Neural cell (in vitro differentiated cells): ENCODE measurements around the gene OR5B12. TPM values are rescaled to one million over a fixed set of nuclear protein-coding genes. Genes with fewer than 3 reads are reported as not detected.

Experiments used
- H2AFZ ChIP-seq: fragments of 200-600, 300-800 bp; sonication (generic), shearing (Covaris generic); 2 replicates; pipeline ENCODE4 v1.6.0; 2014; ENCODE audit warnings: low read depth, mild to moderate bottlenecking, antibody characterized with exemption, low read length, moderate library complexity
- H3F3A ChIP-seq: fragments of 200-600 bp; shearing (Covaris generic); 2 replicates; pipeline ENCODE4 v1.6.1; 2016; ENCODE audit warnings: mild to moderate bottlenecking, moderate library complexity, mixed read lengths, antibody characterized with exemption, low read length; ENCODE audit not compliant: insufficient read depth, poor library complexity, severe bottlenecking
- H3K27ac ChIP-seq: fragments of 200-600, 300-800 bp; sonication (generic), shearing (Covaris generic); 2 replicates; pipeline ENCODE4 v1.5.1; 2014; ENCODE audit warnings: mild to moderate bottlenecking, low read length, moderate library complexity
- H3K27me3 ChIP-seq: fragments of 300-800, 200-600 bp; sonication (generic), shearing (Covaris generic); 2 replicates; pipeline ENCODE4 v1.6.0; 2014; ENCODE audit warnings: mild to moderate bottlenecking, low read depth, low read length, moderate library complexity; ENCODE audit not compliant: insufficient read depth
- H3K36me3 ChIP-seq: fragments of 300-800, 200-600 bp; sonication (generic), shearing (Covaris generic); 2 replicates; pipeline ENCODE4 v1.5.1; 2014; ENCODE audit warnings: mild to moderate bottlenecking, antibody characterized with exemption, low read length, moderate library complexity; ENCODE audit not compliant: insufficient read depth
- H3K4me2 ChIP-seq: fragments of 300-800, 200-600 bp; sonication (generic), shearing (Covaris generic); 2 replicates; pipeline ENCODE4 v1.6.0; 2014; ENCODE audit warnings: mild to moderate bottlenecking, low read length
- H3K4me3 ChIP-seq: fragments of 300-800, 200-600 bp; sonication (generic), shearing (Covaris generic); 2 replicates; pipeline ENCODE4 v1.5.1; 2014; ENCODE audit warnings: mild to moderate bottlenecking, low read length, moderate library complexity
- H3K79me2 ChIP-seq: fragments of 200-600 bp; shearing (Covaris generic); replicated peaks from 2 replicates; pipeline ENCODE4 v1.6.0; 2014; ENCODE audit warnings: mild to moderate bottlenecking, low read length, moderate library complexity; ENCODE audit not compliant: insufficient read depth
- H3K9ac ChIP-seq: fragments of 300-800, 200-600 bp; sonication (generic), shearing (Covaris generic); 2 replicates; pipeline ENCODE4 v1.6.1; 2016; ENCODE audit warnings: mild to moderate bottlenecking, low read length, mixed read lengths
- H3K9me2 ChIP-seq: fragments of 200-600 bp; shearing (Covaris generic); 2 replicates; pipeline ENCODE4 v1.6.1; 2016; ENCODE audit warnings: mild to moderate bottlenecking, low read length, mixed read lengths; ENCODE audit not compliant: insufficient read depth
- H3K9me3 ChIP-seq: fragments of 200-600, 300-800 bp; sonication (generic), shearing (Covaris generic); 2 replicates; pipeline ENCODE4 v1.6.1; 2016; ENCODE audit warnings: mild to moderate bottlenecking, mixed run types, low read length, moderate library complexity, mixed read lengths
- H4K20me1 ChIP-seq: fragments of 200-600 bp; shearing (Covaris generic); 2 replicates; pipeline ENCODE4 v1.6.1; 2016; ENCODE audit warnings: mild to moderate bottlenecking, mixed run types; ENCODE audit not compliant: insufficient read depth
- CTCF ChIP-seq: fragments of 450-650 bp; IDR thresholded peaks from 2 replicates; pipeline ENCODE4 v1.5.1; 2014; ENCODE audit warnings: antibody characterized with exemption, mild to moderate bottlenecking, moderate library complexity; ENCODE audit not compliant: poor library complexity, severe bottlenecking
- EP300 ChIP-seq: fragments of 450-650 bp; conservative IDR thresholded peaks from 2 replicates; pipeline ENCODE4 v1.6.1; 2014; ENCODE audit warnings: antibody characterized with exemption, mild to moderate bottlenecking, moderate library complexity; ENCODE audit not compliant: poor library complexity, severe bottlenecking
- EZH2 ChIP-seq: fragments of 200-600, 300-800 bp; shearing (Covaris generic), sonication (generic); IDR thresholded peaks from 2 replicates; pipeline ENCODE4 v1.6.1; 2014; ENCODE audit warnings: antibody characterized with exemption, low read length, borderline replicate concordance, mild to moderate bottlenecking; ENCODE audit not compliant: insufficient read depth, poor library complexity, severe bottlenecking
- MXI1 ChIP-seq: fragments of 450-650 bp; conservative IDR thresholded peaks from 2 replicates; pipeline ENCODE4 v1.6.1; 2014; ENCODE audit warnings: antibody characterized with exemption, mild to moderate bottlenecking; ENCODE audit not compliant: poor library complexity, severe bottlenecking
- REST ChIP-seq: IDR thresholded peaks from 2 replicates; pipeline ENCODE4 v1.6.1; 2012; ENCODE audit warnings: borderline replicate concordance
- SMC3 ChIP-seq: fragments of 450-650 bp; conservative IDR thresholded peaks from 2 replicates; pipeline ENCODE4 v1.6.1; 2014; ENCODE audit warnings: antibody characterized with exemption, mild to moderate bottlenecking, moderate library complexity; ENCODE audit not compliant: poor library complexity
- polyA minus RNA-seq: library from RNA; depleted of rRNA, polyadenylated mRNA; stranded (reverse); fragments of >200 nt; gene quantifications from 2 replicates; pipeline ENCODE4 v1.2.3, GENCODE V29; 2014
- polyA plus RNA-seq: library from polyadenylated mRNA; depleted of rRNA; stranded (reverse); fragments of >200 nt; gene quantifications from 2 replicates; pipeline ENCODE4 v1.2.3, GENCODE V29; 2014

OR5B12 gene
- polyA plus RNA-seq (not detected in 2 replicates), polyA minus RNA-seq (not detected in 2 replicates)

GRCh38 chr11:58442136-58442535, at the start of gene OR5B12:
Gene OR5B12 (minus strand): TSS chr11:58442236. CDS start chr11:58440151, 2,085 bp downstream.
- Histone ChIP-seq H3K36me3 (no peaks in the 10 kb centered on the region), H3K27ac (no peak within 1 kb of the TSS), H2AFZ (no peak within 1 kb of the TSS), H3K4me3 (no peak within 1 kb of the TSS), H3K27me3 (no peaks in the 10 kb centered on the region), H3K79me2 (no peaks in the 10 kb centered on the region), H3K9me2 (no peaks in the 10 kb centered on the region), H3F3A (no peaks in the 10 kb centered on the region), H3K9ac (no peak within 1 kb of the TSS), H3K9me3 (no peaks in the 10 kb centered on the region), H4K20me1 (no peaks in the 10 kb centered on the region), H3K4me2 (no peak within 1 kb of the TSS)
- TF ChIP-seq REST, result no peak

- Histone ChIP-seq H2AFZ (no peak overlapping the region), H3F3A (no peaks in the 10 kb centered on the region), H3K27me3 (no peaks in the 10 kb centered on the region), H3K36me3 (no peaks in the 10 kb centered on the region), H3K4me2 (no peak overlapping the region), H4K20me1 (no peaks in the 10 kb centered on the region), H3K4me3 (no peak overlapping the region), H3K9me3 (no peaks in the 10 kb centered on the region), H3K9ac (no peak overlapping the region), H3K27ac (no peak overlapping the region), H3K9me2 (no peaks in the 10 kb centered on the region), H3K79me2 (no peaks in the 10 kb centered on the region)
- TF ChIP-seq CTCF (no peak), SMC3 (no peak)
Measured at GRCh38 chr11:58490827-58491226, 48.8 kb upstream of the OR5B12 start.

GRCh38 chr11:58487170-58487569, 45.1 kb upstream of the OR5B12 start:
- no peak for TF ChIP-seq CTCF
- TF ChIP-seq EZH2, result no peak
- TF ChIP-seq MXI1, result no peak
- TF ChIP-seq EP300, result no peak
- H3K4me3 ChIP-seq, result no peak overlapping the region
- H3K27me3 ChIP-seq, result no peaks in the 10 kb centered on the region
- no peaks in the 10 kb centered on the region for H3F3A ChIP-seq
- no peak overlapping the region for H2AFZ ChIP-seq
- H3K9me3 ChIP-seq, result no peaks in the 10 kb centered on the region
- no peak overlapping the region for H3K27ac ChIP-seq
- no peaks in the 10 kb centered on the region for H3K36me3 ChIP-seq
- H3K9ac ChIP-seq, result no peak overlapping the region
- H3K4me2 ChIP-seq, result no peak overlapping the region
- no peaks in the 10 kb centered on the region for H3K79me2 ChIP-seq
- no peaks in the 10 kb centered on the region for H3K9me2 ChIP-seq
- no peaks in the 10 kb centered on the region for H4K20me1 ChIP-seq
